Measurements from ENCODE around the gene CDKN1A.
"Not testable (repeated sequence)": the region's sequence is repeated elsewhere in the genome, so short reads cannot be mapped to it uniquely, and the experiment has no call there.

The CDKN1A gene

DNA sequence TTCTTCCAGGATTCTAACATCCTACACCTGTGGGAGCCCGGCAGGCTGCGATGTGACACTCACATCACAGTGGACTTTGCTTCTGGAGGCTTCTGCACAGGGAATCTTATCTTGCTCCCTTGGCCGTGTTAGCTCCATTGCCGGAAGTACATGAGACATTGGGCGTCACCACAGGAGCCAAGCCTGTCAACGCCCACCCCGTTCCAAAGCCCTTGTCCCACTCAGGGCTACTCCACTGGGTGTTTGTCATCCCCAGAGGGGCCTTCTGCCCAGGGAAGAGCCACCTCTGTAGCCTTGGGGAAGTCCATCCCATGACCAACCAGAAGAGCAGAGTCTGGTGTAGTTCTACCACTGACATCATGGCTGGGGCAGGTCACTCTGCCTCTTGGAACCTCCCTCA is 20.8 kb downstream of the CDKN1A start:
- no peak for DNase-seq

DNA sequence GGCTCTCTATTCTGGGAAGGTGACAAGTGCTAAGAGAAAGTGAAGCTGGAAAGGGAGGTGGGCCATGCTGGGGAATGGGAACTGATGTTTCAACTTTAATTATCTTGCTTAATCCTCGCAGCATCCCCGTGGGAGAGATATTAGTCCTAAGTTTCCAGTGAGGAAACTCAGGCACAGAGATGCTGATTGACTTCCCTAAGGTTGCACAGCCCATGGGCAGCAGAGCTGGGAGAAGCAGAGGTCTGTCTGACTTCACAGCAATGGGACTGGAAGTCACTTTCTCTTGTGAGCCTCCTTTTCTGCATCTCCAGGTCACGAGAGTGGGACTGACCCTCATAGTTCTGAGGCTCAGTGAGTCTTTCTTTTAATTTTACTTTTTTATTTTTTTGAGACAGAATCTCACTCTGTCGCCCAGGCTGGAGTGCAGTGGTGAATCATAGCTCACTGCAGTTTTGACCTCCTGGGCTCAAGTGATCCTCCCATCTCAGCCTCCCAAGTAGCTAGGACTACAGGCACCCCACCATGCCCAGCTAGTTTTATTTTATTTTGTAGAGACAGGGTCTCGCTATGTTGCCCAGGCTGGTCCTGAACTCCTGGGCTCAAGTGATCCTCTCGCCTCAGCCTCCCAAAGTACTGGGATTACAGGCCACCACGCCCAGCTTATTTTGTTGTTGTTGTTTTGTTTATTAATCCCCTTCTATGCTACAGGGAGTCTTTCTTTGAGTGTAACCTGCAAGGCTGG is 21.7 kb downstream of the CDKN1A start:
- no peak for DNase-seq

DNA sequence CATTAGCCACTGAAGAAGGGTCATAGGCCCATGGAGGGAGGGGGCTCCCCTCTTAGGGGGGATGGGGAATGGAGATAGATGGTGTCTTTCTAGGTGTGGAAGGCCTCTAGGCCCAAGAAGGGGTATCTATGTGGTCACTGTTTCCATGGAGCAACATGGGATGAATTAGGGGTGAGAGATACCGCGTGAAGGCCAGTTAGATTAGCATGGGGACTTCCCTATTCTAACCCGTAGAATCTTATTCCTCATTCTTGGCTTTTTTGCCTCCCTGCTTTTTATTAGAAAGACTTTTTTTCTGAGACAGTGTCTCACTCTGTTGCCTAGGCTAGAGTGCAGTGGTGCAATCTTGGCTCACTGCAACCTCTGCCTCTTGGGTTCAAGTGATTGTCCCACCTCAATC is 22.3 kb downstream of the CDKN1A start:
- DNase-seq = no peak

- no peak for DNase-seq
These were observed 23.0 kb downstream of the CDKN1A start for GRCh38 chr6:36701401-36701991.

DNA sequence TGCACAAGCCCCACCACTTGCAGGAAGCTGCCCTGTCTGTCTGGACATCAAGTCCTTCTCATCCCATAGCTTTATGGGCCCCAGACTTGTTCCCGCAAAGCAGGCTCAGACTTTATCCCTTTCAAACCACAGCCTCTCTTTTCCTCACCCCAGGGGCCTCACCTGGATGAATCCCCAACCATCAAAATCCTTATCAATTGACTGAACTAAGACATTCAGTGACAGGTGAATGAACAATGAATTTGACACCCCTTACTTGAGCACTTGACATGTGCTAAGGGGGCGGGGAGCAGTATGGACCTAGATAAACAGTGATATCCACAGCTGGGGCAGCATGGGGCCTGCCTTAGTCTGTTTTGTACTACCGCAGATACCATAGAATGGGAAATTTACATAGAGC is 24.1 kb downstream of the CDKN1A start:
- DNase-seq = no peak

DNA sequence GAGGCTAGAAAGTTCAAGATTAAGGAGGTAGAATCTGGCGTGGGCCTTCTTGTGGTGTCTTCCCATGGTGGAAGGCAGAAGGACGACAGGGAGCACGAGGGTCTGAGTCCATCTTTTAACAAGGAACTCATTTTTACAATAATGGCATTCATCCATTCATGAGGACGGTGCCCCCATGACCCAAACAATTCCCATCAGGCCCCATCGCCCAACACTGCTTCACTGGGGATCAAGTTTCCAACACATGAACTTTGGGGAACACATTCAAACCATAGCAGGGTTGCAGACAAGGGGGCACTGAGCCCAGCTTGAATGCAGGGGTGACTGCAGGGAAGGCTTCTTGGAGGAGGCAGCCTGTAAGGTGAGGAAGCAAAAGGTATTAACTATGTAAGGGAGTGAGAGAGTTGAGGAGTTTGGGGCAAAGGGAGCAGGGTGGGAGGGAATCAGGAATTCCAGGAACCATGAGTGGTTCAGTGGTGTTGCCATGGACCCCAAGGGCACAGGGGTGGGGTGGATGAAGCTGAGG is 24.6 kb downstream of the CDKN1A start:
- DNase-seq = no peak

DNA sequence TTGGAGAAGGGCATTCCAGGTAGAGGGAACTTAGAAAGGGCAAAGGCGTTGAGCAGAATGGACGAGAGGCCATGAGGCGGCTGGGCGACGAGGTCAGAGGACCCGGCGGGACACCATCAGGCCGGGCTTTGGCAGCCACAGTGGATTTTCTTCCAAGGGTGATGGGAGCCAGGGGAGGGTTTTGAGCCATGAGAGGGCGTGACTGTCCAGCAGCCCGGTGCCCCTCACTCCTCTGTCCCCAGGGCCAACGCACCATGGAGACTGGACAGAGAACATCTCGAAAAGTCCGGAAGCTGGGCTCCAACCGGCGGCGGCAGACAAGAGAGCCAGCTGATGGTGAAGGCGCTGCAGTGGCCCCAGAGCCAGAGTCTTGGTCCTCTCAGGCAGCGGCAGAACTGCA is 25.5 kb downstream of the CDKN1A start:
- DNase-seq = no peak

DNA sequence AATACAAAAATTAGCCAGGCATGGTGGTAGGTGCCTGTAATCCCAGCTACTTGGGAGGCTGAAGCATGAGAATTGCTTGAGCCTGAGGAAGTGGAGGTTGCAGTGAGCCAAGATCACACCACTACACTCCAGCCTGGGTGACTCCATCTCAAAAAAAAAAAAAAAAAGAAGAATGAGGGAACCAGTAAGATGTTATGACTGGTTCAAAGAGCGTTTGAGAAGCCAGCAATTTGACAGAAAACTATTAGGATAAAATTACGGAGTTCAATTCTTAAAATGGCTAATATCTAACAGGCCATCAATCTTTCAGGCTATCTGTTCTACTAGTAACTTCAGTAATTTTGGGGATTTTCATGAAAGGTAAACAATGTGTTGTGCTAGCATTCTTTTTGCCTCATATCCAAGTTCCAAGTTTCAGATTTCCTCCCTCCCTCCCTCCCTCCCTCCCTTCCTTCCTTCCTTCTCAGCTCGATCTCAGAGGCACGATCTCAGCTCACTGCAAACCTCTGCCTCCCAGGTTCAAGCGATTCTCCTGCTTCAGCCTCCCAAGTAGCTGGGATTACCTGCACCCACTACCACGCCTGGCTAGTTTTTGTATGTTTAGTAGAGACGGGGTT is 26.6 kb downstream of the CDKN1A start:
- not testable (repeated sequence) for DNase-seq

DNA sequence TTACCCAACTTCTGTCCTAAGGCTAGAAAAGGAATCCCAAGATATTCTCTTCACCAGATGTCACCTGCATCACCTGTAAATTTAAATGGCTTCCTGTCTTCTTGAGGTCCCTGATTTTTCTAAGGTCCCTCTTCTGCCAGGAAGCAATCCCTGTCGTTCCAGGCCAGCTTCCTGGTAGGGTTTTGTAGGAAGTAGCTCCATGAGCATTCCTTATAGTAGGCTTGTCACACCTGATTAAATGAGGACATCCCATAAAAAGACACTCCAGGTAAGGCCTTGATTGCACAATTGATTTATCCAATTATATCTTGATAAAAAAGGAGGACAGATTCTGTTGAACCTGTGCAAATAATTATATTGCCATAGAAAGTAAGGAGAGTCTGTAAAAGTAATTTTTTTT is 27.8 kb downstream of the CDKN1A start:
- DNase-seq = no peak

- DNase-seq = no peak
These were observed 34.3 kb downstream of the CDKN1A start for GRCh38 chr6:36712816-36713215.

- no peak for DNase-seq
These were observed 35.3 kb downstream of the CDKN1A start for GRCh38 chr6:36713846-36714245.

DNA sequence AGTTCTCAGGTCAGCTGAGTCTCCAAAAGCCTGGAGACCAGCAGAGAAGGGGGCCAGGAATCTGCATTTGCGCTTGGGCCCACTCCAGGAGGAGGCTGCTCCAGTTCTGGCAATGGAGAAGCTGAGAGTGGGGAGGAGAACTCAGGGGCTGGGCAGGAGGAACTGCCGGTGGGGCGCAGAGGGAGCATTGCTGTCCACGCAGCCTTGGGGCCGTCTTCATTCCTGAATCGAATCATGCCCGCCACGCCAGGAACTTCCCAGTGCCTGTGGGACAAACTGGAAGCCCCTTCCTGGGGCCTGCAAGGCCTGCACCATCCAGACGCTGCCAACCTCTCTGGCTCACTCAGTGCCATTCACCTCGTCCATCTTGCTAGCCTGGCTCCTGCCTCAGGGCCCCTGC is 36.0 kb downstream of the CDKN1A start:
- no peak for DNase-seq

DNA sequence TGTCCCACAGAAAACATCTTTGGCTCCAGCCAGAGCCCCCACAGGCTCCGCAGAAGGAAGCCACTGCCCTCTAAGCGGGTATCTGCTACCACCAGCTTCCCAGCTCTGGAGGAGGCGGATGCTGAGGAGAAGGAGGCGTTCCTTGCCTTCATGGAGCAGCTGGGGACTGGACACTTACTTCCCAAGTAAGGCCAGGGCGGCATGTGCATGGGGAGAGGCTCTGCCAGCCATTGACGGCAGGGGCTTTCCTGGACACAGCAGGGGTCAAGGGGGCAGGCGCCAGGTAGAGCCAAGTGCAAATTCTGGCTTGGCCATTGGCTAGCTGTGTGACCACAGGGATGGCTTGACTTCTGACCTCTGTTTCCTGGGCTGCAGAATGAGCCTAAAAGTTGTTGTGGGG is 37.0 kb downstream of the CDKN1A start:
- DNase-seq = no peak

DNA sequence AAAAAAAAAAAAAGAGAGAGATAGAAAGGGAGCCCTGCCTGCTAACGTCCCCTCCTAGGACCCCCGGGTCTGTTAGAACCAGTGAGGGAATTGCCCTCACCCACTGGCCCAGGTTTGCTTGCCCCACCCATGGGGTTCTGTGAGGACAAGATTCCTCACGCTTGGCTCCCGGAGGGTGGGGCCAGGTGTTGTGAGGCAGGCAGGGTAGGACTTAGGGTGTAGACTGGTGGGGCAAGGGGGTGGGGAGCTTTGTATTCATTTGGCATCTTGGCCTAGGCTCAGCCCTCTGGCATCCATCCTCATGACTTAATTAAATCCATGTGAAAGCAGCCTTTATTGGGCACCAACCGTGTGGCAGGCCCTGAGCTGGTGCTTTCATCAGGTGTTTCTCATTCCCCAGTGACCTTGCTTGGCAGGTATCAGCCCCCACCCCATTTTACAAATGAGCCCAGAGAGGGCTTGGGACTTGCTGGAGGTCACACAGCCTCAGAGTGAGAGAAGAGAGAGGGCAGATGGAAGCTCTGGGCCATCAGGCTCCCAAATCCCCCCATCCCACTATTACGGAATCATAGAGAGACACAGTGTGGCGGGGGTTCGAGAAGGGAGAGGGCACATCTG is 38.1 kb downstream of the CDKN1A start:
- no peak for DNase-seq

GRCh38 chr6:36717231-36717825 is 38.8 kb downstream of the CDKN1A start:
- no peak for DNase-seq

- no peak for DNase-seq
These were observed 39.5 kb downstream of the CDKN1A start for GRCh38 chr6:36717871-36718540.

- no peak for DNase-seq
These were observed 40.0 kb downstream of the CDKN1A start for GRCh38 chr6:36718560-36718959.

DNA sequence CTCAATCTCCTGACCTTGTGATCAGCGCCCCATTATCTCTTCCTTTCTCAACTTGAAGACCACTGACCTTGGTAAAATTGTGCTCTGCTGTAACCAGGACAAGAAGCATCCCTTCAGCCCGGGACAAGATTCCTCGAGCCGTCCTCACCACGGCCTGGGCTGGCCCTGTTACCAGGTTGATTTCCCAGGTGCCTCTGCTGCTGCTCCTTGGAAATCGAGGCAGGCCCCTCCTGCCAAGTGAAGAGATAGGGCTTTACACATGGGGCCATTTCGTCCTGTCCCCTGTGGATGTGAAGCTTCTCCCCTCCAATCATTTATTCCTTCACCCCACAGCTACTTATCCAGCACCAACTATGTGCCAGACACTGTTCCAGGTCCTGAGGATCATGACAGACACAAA is 40.6 kb downstream of the CDKN1A start:
- DNase-seq = no peak

DNA sequence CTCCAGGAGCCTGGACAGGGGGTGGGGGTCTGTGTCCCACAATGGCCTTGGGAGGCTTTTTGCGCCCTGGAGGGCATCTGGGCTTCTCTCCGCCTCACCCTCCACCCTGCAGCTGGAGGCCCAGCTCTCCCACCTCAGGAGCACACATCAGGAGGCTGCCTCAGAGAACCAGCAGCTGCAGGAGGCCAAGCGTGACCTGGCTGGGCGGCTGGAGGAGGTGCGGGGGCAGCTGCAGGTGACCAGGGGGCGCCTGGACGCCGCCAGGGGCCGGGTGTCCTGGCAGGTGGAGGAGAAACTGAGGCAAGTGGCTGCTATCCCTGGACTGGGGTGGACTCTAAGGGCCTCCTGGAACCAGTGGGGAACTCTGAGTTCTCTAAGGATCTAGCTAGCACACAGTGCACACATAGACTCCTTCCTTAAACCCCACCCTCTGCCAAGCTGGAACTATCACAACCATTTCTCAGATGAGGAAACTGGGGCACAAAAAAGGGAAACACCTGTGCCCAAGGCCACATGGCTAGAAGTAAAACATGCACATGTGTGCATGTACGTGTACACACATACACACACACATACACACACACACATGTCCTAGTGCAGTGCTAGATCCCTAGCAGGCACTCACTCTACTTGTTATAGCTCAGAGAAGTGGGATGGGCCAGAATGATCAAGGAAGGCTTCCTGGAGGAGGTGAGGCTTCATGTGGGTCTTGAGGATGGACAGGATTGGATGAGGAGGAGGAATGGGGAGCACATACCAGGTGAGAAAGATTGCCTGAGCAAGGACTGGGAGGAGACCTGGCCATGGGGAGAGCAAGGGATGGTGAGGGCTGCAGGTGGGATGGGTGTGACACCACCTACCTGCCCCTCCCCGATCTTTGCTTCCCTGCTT is 42.0 kb downstream of the CDKN1A start:
- DNase-seq = no peak

DNA sequence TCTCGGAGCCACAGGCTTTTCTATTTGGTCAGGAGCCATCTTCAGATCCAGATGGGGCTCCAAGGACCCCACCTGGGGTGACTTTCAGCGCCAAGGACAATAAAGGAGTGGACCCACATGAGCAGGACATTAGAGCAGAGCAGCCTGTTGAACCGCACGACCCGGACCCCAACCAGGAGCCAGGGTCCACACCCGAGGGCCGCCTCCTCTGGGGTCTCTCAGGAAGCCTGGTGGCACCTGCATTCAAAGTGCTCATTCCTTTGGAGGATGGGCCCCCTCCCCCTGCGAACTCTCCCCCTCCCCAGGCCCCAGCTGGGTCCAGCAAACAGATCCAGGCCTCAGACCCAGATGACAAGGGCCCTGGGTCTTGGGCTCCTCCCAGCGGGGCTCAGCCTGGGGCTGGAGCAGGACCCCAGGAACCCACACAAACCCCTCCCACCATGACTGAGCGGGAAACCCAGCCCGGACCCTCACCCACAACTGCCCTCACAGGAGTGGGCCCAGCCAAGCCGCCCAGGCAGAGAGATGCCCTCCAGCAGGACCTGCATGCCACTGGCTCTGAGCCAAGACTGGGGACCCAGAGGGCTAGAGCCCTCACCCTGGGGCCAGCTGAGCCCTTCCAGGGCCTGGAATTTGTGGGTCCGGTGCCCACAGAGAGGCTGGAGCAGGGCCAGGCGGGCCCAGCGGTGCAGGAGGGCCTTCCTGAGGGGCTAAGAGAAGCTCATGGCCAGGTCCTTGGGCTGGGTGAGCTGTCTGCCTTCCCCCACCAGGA is 43.0 kb downstream of the CDKN1A start:
- DNase-seq = no peak

DNA sequence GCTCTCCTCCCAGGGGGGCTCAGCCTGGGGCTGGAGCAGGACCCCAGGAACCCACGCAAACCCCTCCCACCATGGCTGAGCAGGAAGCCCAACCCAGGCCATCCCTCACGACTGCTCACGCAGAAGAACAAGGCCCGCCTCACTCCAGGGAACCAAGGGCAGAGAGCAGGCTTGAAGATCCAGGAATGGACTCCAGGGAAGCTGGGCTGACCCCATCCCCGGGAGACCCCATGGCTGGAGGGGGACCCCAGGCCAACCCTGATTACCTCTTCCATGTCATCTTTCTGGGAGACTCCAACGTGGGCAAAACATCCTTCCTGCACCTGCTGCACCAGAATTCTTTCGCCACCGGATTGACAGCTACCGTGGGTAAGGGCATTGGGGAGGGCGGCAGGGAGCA is 43.9 kb downstream of the CDKN1A start:
- DNase-seq = no peak

Measured in activated naive CD4-positive, alpha-beta T cell treated with anti-CD3 and anti-CD28 coated beads, Interleukin-2, amount 50 U/mL, for 16 hours (primary cell).